NK-92 (cell line): Measurements from ENCODE around the gene ASPDH.
"Not testable (repeated sequence)": the region's sequence is repeated elsewhere in the genome, so short reads cannot be mapped to it uniquely, and the experiment has no call there.

ENCODE experiments used
- DNase-seq: peaks from one replicate; lab custom pipeline; 2025; ENCODE audit not compliant: unreplicated experiment; lab: John Stamatoyannopoulos, UW

The ASPDH gene

DNA sequence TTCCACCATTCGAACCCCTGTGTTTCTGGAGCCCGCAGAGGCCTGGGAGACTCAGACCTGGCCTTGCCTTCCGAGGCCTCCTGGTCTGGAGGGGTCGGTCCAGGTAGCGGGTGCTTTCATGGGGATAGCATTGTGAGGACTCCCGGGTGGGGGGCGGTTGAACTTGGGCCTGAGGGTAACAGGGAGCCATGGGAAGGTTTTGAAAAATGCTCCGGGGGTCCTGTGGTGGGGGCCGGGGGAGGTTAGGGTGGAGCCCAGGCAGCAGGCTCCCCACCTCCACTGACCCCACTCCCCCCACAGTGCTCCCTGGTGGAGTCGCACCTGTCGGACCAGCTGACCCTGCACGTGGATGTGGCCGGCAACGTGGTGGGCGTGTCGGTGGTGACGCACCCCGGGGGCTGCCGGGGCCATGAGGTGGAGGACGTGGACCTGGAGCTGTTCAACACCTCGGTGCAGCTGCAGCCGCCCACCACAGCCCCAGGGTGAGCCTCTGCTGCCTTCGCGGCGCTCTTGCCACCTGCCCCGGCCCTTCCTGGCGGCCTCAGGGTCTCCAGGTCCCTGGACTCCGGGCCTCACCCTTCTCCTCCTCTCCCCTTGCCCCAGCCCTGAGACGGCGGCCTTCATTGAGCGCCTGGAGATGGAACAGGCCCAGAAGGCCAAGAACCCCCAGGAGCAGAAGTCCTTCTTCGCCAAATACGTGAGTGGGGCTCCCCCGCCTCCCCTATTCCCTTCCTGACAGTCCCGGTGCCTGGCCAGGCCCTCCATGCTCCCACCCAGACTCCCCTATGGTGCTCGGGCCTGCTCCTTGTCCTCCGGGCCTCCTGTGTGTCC is 33.2 kb downstream of the ASPDH start:
- no peak for DNase-seq

DNA sequence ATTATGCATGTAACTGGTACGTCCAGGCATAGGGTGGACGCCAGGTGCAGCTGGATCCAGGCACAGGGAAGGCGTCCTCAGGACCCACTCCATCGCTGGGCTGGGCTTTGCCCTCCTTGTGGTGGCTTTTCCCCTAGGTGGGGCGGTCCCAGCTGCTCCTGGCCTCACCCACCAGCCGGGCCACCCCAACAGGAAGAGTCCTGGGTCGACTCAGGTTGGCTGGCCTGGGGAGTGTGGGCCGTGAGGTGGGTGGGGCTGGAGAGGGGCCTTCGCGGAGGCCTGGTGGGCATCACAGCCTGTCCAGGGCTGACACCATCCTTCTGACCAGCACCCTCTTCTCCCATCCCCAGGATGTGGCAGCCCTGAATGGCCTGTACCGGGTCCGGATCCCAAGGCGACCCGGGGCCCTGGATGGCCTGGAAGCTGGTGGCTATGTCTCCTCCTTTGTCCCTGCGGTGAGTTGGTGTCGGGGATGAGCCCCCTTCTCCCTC is 33.9 kb downstream of the ASPDH start:
- no peak for DNase-seq

DNA sequence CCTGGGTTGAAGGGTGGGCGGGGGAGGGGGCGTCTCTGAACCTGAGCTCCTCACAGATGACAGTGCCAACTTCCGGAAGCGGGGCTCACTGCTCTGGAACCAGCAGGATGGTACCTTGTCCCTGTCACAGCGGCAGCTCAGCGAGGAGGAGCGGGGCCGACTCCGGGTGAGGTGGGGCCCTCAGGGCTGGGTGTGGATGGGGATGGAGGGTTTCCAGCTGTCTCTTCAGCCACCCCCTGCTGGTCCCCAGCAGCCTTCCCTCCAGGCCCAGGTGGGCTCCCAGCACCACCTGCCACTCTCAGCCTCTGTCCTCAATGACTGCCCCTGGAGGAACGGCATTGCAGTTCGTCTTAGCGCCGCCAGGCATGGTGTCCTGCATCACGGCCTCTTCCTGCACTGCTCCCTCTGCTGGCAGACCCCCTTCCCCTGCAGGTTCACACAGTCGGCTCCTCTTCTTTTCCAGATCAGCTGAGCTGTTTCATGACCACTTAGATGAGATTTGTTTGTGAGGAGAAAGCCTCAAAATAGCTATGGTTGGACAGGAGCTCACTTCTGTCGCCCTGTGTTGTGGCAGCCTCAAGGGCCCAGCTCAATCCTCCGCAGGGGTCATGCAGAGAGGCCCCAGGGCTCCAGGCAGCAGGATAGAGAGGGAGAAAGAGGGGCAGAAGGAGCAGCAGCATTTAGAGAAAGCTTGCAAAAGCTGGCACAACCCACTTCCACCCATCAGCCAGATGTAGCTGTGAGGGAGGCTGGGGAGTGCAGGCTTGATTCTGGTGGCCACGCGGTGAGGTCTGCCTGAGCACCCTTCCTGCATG is 34.6 kb downstream of the ASPDH start:
- DNase-seq: no peak

DNA sequence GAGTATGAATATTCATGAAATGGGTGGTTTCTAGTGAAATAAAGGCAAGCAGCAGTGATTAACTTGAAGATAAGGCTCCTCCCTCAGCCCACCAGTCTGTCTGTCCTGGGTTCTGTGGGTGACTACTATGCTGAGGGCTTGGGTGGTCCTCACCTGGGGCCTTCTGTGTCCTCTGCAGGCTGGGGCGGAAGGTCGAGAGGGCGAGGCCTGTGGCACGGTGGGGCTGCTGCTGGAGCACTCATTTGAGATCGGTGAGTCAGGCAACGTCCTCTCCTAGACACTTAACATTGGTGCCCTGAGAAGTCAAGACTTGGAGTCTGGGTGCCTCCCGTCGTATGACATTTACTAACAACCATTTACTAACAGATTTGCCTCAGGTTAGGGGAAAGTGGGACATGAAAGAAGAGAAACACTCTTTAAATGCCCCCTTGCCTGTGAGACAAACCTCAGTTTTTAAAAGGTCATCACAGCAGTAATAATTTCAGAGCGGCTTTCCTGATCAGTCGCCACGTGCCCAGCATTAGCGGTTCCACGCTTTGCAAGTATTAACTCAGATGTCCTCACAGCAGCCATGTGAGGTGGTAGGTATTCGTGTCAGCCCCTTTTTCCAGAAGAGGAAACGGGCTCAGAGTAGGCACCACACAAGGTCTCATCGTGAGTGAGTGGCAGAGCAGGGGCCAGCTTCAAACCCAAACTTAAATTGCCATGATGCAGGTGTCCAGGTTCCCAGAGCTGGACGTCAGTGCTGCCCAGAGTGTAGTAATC is 35.8 kb downstream of the ASPDH start:
- DNase-seq: no peak

DNA sequence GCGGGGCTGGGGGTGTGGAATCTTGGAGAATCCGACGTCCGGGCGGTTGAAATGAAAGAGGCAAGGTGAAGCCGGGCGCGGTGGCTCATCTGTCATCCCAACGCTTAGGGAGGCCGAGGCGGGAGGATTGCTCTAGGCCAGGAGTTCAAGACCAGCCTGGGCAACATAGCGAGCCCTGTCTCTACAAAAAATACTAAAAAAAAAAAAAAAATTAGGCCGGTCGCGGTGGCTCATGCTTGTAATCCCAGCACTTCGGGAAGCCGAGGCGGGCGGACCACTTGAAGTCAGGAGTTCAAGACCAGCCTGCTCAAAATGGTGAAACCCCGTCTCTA is 36.8 kb downstream of the ASPDH start:
- no peak for DNase-seq

DNA sequence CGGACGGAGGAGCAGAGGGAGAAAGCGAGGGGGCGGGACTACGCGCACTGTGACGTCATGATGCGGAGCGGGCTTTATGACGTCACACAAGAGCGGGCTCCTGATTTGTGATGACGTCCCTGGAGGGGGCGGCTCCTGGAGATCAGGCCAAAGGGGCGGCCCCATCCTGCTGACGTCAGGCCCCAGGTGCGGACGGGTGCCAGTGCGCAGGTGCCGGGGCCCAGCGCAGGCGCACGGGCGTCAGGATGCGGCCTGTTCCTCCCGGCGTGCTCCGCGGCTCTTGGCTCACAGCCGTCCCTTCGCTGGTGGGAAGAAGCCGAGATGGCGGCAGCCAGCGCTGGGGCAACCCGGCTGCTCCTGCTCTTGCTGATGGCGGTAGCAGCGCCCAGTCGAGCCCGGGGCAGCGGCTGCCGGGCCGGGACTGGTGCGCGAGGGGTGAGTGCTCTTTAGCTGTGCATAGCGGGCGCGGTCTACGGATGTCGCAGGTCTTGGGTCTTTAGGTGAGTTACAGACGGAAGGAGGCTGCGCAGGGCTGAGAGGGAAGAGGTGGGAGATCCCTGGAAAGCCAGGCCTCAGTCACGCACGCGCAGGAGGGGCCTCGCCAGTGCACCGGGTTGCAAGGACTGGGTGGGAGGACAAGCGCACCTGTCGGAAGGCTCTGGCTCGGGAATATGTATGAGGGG is 37.3 kb downstream of the ASPDH start, which contains the start of the genes EMC10 and GARIN5A:
TSS of gene EMC10 (plus strand) at position 284 of the 683 bp plus-strand sequence. CDS start at position 322, 38 bp downstream.
TSS of gene GARIN5A (minus strand) at position 625 of the 683 bp plus-strand sequence. CDS start at position 165, 460 bp downstream.
- peak; percentile 33 for DNase-seq

DNA sequence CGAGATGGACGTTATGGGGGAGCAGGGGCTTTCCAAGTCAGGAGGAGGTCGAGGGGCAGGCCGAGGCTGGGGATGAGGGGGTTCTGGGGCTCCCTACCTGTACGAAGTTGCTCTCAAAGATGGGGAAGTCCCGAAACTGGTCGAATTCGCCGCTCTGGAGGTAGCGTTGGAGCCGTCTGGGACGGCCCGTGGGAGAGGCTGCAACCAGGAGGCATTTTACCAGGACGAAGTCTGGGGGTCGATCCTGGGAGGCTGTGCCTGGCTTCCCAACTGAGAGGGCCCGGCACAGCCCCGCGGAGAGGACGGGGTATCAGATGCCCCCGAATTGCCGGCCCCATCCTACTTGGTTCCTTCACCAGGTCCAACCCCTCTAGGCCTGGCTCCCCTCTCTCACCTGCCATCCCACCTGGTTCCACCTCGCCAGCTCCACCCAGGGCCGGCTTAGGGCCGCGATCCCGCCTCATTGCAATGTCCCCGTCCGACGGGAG is 37.9 kb downstream of the ASPDH start:
- DNase-seq: no peak

DNA sequence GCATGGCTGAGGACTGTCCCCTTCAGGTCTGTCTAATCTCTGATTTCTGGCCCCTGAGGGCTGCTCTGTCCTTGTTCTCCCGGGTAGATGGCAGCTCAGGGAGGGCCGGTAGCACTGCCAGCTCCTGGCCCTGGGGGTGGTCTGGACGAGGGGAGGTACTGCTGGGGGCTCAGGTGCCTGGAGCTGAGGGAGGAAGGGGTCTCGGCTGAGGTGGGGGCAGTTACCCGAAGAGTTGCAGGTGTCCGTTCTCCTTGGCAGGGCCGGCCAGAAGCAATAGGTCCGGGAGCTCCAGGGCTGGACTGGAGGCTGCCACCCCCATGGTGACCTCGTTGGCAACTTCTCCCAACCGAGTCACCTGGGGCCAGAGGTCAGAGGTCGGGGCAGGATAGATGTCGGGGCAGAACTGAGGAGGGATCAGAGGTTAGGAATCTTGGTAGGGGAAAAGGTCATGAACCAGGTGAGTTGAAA is 38.6 kb downstream of the ASPDH start:
- no peak for DNase-seq

DNA sequence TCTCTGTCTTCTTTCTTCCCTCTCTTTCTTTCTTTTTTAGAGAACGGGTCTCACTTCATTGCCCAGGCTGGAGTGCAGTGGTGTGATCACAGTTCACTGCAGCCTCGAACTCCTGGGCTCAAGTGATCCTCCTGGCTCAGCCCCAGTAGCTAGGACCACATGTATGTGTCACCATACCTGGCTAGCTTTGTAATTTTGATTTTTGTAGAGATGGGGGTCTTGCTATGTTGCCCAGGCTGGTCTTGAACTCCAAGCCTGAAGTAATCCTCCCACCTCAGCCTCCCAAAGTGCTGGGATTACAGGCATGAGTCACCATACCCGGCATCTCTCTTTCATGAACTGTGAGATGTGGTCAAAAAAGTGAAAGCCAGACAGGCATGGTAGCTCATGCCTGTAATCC is 40.4 kb downstream of the ASPDH start:
- DNase-seq: not testable (repeated sequence)

DNA sequence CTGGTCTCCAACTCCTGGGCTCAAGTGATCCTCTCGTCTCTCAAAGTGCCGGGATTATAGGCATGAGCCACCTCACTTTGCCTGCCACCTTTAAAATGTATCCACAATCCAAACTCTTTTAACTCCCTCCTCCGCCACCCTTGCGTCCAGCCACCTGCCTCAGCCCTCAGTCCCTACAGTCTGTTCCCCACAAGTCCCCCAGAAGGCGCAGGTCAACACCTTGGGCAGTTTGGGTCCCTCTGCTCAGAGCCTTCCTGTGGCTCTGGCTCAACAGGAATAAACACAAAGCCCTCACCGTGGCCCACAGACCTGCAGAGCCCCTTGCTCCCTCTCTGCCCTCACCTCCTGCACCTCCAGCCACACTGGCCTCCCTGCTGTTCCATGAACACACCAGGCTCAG is 44.9 kb downstream of the ASPDH start:
- no peak for DNase-seq

DNA sequence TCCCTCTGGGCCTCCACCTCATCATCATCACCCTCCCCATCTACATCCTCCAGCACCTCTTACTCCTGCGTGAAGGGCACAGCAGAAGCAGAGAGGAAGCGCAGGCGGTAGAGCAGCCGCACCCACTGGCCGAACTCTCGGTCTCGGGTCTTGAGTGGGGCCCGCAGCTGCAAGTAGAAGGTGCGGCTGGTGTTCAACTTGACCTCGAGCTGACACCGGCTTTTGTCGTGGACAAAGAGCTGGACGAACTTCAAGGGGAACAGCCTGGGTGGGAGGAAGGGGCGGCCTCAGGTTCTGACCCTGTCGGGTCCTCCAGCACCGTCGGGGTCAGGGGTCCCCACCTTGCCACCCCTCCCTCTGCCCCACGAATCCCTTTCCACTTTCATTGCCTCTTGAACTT is 46.1 kb downstream of the ASPDH start:
- DNase-seq: no peak

DNA sequence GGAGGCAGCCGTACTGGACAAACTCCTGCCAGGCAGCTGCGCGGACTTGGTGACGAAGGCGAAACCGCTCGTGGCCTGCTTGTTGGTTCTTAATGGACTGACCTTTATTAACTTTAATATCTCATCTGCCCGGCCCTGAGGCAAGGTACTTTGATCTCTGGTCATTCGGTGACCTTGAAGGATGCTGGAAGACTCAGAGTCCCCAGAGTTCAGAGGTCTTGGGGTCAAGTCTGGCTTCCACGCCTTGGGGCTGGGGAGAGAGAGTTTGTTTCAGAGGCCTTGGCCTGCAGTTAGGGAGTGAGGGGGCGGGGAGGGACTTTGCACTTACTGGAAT is 47.0 kb downstream of the ASPDH start:
- no peak for DNase-seq

DNA sequence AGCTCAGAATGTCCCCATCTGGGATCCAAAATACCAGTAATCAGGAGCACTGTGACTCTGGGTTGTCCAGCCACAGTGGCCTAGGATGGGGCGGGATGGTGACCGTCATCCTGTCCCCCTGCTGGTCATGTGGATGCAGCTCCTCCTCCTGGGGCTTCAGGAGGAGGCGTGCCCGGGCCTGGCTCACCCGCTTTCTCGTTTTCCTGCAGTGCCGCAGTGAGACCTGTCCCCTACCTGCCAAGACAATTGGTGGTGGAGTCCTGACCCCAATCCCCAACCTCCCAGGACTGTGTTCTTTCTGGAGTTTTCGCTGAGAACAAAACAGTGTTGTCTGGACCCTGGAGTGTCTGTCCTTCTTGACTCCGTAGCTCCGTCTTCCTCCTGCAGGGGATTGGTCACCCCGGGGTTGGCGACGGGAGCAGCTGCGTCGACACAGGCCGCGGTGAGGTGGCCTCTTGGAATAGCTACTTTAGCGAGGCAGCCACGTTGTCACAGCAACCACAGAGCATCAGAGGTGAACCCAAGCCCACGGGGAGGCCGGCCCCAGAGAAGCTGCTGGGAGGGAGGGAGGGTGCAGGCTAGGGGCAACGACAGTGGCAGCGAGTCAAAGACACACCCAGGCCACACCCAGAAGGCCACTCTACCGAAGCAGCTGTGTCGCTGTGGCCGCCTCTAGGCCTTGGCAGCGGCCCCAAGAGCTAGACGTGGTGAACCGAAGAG is 47.6 kb downstream of the ASPDH start:
- DNase-seq: no peak

DNA sequence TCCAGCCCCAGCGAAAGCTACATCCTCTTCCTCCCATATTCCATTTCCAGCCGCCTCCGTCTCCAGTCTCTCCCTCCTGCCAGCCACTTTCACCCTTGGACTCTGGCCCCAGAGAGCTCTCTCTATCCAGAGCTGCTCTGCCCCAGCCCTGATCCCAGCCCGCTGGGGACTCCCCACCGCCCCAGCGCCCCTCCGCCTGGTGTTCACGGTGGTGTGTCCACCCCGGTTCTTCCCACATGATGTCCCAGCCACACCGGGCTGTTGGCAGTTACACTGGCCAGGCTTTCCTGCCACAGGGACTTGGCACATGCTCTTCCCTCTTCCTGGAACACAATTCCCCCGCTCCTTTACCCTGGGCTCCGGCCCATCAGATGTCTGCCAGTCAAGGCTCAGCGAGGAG is 48.7 kb downstream of the ASPDH start:
- DNase-seq: no peak

DNA sequence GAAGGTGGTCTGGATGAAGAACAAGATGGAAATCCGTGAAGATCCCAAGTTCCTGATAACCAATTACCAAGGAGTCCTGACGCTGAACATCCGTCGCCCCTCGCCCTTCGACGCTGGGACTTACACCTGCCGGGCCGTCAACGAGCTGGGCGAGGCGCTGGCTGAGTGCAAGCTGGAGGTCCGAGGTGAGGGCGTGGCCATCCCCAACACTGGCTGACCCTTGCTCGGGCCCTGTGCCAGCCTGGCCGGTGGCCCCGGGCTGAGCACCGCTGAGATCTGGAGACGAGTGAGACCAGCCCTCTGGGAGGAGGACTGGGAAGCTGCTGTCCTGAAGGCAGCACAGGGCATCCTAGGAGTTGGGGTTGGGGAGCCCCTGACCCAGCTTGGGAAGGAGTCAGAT is 49.4 kb downstream of the ASPDH start:
- DNase-seq: no peak

DNA sequence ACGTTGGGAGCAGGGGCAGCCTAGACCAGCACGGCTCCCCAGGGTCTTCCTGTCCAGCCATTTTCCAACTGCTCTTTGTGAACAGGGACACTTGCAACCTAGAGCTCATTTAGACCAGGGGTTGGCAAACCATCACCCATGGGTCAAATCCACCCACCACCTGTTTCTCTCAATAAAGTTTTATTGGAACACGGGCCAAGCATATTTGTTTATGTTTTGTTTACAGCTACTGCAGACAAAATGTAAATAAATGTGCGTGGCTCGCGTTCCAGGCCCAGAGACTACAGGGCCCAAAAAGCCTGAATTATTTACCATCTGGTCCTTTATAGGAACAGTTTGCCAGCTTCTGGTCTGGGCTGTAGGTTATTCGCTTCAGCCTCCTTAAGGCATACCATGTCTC is 50.7 kb downstream of the ASPDH start:
- no peak for DNase-seq
